Neural progenitor cell (in vitro differentiated cells): ENCODE data around the gene DAAM2.

Experiments used
- CTCF ChIP-seq: fragments of 200-600 bp; sonication (generic); IDR thresholded peaks from 2 replicates; pipeline ENCODE4 v1.5.1; 2017; ENCODE audit warnings: antibody characterized with exemption, mild to moderate bottlenecking
- EZH2 ChIP-seq: fragments of 200-600 bp; sonication (generic); IDR thresholded peaks from 2 replicates; pipeline ENCODE4 v1.6.1; 2017; ENCODE audit warnings: antibody characterized with exemption, mild to moderate bottlenecking, moderate library complexity
- EZH2phosphoT487 ChIP-seq: fragments of 200-600 bp; sonication (generic); IDR thresholded peaks from 2 replicates; pipeline ENCODE4 v1.6.1; 2017; ENCODE audit warnings: antibody characterized with exemption

GRCh38 chr6:39754514-39755115 lies 37.6 kb upstream of the DAAM2 start:
- TF ChIP-seq CTCF (no peak), EZH2phosphoT487 (no peak), EZH2 (no peak)
